NCI-H1092 treated with DMSO at 0.1 percent for 48 hours (cell line): ENCODE results near the gene TRIOBP.

ENCODE experiments used
- DNase-seq: peaks from one replicate; lab custom pipeline; 2025; lab: John Stamatoyannopoulos, UW

TRIOBP gene

DNA sequence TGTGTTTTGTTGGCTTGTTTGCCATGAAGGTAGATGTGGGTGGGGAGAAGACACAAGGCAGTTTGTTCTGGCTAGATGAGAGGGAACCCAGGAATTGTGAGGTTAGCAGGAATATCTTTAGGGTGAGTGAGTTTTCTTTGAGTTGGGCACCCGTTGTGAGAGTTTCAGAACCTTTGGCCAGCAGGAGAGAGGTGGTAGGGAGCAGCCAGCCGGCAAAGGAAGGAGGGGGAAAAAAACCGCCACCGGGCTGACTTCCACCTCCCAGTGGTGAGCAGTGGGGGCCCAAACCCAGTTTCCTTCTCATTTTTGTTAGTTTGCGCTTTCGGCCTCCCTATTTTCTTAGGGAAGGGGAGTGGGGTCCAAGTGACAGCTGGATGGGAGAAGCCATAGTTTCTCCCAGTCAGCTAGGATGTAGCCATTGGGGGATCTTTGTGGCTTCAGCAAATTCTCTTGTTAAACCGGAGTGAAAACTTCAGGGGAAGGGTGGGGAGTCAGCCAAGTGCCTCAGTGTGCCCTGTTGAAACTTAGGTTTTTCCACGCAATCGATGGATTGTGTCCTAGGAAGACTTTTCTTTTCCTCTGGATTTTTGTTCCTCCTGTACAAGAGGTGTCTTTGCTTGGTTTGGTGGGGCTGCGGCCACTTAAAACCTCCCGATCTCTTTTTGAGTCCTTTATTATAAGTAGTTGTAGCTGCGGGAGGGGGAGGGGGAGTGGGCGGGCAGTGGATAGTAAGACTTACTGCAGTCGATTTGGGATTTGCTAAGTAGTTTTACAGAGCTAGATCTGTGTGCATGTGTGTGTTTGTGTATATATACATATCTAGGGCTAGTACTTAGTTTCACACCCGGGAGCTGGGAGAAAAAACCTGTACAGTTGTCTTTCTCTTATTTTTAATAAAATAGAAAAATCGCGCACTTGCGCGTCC is 109.8 kb downstream of the TRIOBP start:
- DNase-seq = no peak

DNA sequence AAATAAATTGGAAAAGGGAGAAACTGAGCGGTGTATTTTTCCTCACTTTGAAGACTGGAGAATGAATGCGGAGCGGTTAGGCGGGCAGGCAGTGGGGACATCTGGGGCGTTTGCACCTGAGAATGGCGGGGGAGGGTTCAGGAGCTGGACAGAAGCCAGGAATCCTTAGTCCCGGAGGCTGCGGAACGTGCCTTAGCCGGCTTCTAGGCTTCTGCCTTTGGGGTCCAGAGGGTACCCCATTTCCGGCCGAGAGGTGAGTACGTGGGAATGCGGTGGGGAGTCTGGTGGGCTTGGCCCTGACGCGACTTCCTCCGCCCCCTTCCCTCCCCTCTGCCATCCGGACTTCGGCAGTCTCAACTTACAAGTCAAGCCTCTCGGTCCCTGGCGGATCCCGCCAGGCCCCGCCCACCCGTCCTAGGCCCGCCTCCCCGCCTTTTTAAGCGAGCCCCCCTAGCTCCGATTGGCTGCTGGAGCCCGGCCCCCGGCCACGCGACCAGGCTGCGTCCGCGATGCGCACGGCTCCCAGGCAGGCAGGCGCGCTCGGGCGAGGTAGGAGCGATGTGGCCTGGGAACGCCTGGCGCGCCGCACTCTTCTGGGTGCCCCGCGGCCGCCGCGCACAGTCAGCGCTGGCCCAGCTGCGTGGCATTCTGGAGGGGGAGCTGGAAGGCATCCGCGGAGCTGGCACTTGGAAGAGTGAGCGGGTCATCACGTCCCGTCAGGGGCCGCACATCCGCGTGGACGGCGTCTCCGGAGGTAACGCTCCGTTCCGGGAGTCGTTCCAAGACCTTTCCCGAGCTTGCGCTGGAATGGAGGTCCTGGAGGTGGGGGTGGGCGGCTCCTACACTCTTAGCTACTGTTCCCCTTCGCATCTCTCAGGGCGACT is 110.8 kb downstream of the TRIOBP start, which contains the start of gene GCAT:
Gene GCAT (plus strand): TSS at position 525 of the 884 bp plus-strand sequence. CDS start 34 bp downstream, at position 559.
- DNase-seq = peak; percentile 94

DNA sequence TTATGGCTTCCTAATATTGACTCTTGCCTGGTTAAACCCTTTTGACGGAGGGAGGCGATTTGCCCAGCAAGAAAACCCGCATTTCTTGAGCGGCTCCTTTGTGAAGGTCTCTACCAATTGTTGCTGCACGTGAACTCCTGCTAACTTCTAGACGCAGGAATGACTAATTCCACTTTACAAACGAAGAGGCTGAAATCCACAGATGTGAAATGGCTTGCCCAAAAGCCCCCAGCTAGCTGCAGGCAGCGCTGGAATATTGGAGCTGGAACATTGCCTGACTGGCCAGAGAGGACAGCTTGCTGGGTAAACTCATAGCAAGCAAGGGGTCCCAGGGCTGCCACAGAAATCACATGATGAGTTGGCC is 111.4 kb downstream of the TRIOBP start:
- no peak for DNase-seq

DNA sequence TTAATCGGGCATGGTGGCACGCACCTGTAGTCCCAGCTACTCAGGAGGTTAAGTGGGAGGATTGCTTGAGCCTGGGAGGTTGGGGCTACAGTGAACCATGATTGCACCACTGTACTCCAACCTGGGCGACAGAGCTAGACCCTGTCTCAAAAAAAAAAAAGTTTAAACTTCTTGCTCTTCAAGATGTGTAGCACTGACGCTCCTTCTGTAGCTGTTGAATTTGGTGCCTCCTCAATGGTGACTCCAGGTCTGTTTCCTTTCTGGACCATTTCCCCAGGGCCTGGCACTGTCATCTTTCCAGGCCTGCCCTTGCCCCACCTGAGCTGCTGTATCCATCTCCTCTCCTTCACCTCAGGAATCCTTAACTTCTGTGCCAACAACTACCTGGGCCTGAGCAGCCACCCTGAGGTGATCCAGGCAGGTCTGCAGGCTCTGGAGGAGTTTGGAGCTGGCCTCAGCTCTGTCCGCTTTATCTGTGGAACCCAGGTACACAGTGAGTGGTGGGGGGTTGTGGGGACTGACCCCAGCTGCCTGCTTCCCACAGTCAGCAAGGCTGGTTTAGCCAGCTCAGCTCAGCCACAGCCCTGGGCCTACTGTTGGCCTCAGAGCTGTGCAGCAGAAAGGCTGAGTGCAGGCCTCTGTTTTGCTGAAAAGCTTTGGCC is 113.0 kb downstream of the TRIOBP start:
- DNase-seq = no peak

DNA sequence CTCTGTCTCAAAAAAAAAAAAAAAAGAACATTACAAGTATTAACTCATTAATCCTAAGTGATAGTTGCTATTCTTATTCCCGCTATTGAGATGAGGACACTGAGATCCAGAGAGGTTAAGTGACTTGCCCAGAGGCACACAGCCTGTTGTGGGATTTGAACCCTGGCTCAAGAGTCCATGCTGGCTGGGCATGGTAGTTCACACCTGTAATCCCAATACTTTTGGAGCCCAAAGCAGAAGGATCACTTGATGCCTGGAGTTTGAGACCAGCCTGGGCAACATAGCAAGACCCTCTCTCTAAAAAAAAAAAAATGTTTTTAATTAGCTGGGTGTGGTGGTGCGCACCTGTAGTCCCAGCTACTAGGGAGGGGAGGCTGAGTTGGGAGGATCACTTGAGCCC is 115.0 kb downstream of the TRIOBP start:
- DNase-seq = no peak

DNA sequence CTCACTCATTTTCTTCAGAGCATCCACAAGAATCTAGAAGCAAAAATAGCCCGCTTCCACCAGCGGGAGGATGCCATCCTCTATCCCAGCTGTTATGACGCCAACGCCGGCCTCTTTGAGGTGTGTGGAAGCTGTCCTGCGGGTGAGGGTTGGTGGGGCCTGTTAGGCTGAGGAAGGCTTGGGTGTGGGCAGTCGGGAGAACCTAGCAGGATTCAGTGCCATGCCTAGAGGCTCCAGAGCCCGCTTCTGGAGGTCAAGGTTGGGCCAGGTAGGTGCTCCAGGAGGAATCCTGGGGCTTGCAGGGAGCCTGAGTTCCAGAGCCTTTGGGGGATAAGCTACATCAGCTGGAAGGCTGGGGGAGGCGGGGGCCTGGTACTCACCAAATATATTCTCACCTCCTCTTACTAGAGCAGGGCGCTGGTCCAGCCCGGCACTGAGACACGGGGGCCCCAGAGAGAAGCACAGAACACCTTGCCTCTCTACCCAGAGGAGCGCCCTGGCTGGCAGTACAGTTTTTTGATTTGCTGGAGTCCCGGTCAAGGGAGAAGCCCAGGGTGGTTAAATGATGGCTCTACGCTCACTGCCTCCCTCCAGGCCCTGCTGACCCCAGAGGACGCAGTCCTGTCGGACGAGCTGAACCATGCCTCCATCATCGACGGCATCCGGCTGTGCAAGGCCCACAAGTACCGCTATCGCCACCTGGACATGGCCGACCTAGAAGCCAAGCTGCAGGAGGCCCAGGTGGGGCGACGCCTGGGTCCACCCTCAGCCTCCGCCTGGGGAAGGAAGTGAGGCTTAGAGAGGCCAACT is 116.2 kb downstream of the TRIOBP start:
- DNase-seq = no peak

DNA sequence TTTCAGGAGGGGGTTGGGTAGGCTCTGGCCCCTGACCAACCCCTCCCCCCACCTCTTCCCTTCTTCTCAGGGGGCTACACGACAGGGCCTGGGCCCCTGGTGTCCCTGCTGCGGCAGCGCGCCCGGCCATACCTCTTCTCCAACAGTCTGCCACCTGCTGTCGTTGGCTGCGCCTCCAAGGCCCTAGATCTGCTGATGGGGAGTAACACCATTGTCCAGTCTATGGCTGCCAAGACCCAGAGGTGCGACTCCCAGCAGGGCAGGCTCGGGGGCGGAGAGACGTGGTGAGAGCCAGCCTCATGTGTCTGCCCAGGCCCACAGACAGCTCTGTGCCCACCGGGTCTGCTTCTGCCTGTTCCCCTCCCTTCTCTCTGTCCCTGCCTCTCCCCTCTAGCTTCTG is 118.7 kb downstream of the TRIOBP start:
- DNase-seq = no peak

DNA sequence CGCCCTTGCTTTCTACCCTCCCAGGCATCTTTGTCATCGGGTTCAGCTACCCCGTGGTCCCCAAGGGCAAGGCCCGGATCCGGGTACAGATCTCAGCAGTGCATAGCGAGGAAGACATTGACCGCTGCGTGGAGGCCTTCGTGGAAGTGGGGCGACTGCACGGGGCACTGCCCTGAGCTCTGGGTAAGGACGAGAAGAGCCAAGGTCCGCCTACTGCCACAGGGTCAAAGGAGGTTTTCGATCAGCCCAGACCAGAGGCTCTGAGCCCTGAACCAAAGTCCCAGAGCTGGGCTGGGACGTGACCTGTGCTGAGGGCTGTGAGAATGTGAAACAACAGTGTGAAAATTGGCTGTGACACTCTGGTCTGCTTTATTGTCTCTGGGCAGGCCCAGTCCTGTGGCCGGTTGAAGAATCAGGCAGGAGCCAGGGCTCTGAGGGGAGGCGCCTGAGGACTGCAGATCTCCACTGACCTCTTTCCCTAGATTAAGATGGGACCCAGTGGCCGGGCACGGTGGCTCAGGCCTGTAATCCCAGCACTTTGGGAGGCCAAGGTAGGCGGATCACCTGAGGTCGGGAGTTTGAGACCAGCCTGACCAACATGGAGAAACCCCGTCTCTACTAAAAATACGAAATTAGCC is 119.8 kb downstream of the TRIOBP start:
- DNase-seq = no peak

DNA sequence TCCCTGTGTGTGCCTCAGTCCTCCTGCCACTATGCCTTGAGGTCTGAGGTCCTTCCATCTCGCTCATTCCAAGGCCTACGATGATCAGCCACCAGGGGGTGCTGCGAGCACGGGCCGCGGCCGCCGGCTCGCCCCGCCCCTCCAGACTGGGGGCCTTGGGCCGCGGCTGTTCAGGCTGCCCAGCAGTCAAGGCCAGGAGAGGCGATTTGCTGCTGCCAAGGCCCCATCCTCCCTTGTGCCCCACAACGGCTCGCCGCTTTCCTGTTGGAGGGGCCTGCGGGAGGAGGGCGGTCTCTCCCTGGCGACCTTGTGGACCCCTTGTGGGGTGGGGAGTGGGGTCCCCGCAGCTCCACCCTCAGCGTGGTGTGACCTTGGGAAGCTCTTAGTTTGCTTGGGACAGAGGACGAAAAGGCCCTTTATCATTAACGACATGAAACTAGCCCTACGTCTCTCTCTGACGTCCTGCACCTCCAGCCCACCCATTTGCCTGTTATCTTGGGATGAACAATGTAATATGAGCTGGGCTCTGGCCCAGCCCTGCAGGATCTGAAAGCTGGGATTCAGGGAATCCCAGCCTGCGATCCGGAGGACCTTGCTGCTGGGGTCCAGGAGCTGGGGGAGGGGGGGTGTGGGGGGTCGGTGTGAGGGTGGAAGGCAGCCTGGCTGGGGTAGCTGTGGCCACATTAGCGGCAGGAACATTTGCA is 121.0 kb downstream of the TRIOBP start:
- DNase-seq = peak; percentile 70

DNA sequence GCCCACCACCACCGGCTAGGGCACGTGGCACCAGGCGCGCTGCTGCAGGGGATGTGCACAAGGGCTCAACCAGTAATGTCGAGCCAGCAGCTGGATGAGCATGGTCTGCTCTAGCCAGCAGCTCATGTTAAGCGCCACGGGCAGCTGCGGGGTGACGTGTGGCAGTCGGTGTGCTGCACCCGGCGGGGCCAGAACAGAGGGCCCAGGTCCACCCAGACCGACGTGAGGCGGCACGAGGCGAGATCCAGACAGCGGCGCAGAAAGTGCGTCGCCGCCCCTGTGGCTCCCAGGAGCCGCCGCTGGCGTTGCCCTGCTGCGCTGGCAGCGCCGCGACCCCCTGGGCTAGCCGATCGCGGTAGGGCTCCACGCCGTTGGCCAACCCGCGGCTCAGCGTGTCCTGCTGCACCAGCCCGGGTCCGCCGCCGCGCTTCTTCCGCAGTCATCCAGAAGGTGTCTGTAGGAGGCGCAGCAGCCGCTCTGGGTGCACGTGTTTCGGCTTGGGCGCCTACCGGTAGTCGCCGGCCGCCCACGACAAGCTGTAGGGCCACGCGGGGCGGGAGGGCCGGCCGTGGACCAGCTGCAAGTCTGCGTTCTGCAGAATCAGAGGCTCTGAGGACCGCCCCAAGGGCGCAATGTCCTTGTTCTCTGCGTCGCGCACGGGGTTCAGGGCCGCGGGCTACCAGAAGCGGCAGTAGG is 121.7 kb downstream of the TRIOBP start:
- peak; percentile 48 for DNase-seq

DNA sequence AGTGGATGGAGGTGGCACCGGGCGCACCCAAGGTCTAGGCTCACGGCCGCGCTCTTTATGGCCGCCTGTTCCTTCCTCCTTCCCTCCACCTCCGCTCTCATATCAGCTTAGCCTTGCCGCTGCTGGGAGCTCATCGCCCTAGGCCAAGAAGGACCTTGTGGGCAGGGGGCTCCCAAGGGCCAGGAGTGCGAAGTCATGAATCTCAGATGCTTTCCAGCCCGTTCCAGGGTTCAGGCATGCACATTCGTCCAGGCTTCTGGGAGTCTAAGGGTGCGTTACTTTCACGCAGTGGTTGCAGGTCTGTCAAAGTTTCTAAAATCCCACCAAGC is 122.2 kb downstream of the TRIOBP start:
- DNase-seq = no peak

DNA sequence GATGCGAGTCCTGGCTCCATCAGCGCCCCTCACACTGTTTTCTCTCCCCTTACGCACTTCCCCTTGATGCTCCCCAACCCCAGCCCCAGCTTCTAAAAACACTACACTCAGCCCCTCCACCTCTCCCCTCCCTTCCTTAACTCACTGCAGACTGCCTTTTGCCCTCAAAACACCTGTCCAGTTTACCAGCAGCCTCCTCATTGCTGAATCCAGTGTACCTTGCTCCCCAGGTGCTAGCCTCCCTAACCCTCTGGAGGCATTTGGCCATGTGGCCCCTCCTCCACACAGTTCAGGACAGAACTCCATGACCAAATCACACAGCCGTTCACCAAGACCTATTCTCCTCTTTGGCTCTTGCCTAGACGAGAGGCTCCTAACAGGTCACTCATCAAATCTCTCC is 123.5 kb downstream of the TRIOBP start:
- no peak for DNase-seq

DNA sequence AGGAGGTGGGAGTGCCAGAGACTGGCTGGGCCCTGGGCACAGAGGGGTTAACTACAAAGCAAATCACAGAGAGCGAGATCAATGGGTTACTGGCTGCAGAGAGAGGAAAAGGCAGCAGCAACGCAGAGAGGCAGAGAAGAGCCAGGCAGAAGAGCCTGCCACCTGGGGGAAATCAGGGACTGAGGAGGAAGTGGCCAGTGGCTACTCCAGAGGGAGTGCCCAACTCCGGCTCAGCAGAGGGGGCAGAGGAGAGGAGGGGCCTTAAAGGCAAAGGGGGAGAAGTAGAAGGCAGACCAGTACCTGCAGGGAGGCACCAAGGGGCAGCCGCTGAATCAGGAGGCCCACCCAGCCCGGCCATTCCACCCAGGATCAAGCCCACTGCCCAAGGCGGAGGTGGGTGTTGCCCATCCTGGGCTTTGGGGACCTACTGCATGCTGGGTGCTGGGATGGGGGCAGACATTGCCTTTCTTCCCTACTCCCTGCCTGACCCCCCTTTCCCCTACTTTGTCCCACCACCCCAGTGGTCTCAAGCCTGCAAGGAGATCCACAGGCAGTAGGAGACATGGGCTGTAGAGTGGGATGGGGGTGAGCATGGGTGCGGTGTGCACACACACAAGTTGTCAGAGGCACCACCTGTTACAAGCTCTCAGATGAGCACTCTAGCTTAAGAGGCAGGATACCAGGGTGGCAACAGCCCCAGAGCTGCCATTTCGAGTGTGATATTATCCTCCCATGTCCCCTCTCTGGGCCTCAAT is 125.4 kb downstream of the TRIOBP start:
- no peak for DNase-seq

DNA sequence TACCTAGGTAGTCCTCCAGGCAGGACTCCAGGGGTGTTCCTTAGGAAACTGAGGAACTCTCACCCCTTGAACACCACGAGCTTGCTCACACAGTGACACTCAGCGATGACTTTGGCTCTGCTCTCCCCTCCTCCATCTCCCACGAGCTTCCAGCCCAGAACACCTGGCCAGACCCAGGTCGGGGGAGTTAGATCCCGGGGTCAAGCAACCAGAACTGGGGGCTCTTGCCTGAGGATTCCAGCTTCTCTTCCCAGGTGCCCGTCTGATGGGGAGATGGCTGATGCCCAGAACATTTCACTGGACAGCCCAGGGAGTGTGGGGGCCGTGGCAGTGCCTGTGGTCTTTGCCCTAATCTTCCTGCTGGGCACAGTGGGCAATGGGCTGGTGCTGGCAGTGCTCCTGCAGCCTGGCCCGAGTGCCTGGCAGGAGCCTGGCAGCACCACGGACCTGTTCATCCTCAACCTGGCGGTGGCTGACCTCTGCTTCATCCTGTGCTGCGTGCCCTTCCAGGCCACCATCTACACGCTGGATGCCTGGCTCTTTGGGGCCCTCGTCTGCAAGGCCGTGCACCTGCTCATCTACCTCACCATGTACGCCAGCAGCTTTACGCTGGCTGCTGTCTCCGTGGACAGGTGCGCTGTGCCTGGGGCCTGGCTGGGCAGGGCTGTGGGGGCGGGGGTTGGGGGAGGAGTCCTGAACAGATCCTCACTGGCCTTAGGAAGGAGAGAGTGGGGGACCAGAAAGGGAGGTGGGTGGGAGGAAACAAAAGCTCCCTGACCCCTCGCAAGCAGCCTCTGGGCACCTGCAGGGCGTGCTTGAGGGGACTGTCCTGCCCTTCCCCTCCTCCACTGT is 126.5 kb downstream of the TRIOBP start, which contains the start of gene GALR3:
Gene GALR3 (plus strand): TSS at position 249 of the 852 bp plus-strand sequence. CDS start 25 bp downstream, at position 274.
- no peak for DNase-seq

DNA sequence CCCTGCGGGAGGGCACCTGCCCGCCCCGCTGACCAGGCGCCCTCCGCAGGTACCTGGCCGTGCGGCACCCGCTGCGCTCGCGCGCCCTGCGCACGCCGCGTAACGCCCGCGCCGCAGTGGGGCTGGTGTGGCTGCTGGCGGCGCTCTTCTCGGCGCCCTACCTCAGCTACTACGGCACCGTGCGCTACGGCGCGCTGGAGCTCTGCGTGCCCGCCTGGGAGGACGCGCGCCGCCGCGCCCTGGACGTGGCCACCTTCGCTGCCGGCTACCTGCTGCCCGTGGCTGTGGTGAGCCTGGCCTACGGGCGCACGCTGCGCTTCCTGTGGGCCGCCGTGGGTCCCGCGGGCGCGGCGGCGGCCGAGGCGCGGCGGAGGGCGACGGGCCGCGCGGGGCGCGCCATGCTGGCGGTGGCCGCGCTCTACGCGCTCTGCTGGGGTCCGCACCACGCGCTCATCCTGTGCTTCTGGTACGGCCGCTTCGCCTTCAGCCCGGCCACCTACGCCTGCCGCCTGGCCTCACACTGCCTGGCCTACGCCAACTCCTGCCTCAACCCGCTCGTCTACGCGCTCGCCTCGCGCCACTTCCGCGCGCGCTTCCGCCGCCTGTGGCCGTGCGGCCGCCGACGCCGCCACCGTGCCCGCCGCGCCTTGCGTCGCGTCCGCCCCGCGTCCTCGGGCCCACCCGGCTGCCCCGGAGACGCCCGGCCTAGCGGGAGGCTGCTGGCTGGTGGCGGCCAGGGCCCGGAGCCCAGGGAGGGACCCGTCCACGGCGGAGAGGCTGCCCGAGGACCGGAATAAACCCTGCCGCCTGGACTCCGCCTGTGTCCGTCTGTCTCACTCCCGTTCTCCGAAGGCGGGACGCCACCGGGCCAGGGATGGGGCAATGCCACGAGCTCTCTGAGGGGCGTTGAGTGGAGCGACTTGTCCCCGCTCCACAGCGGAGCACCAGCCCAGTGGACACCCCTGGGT is 128.1 kb downstream of the TRIOBP start:
- DNase-seq = no peak
